Measurements from ENCODE around the gene ATP1B4.
"Not testable (repeated sequence)": the region's sequence is repeated elsewhere in the genome, so short reads cannot be mapped to it uniquely, and the experiment has no call there.

ATP1B4 gene

GRCh38 chrX:120361764-120362305, at the start of gene ATP1B4:
TSS of gene ATP1B4 (plus strand) at chrX:120362089. CDS start at chrX:120362169, 80 bp downstream.
- Mint-ChIP-seq H3K9me3 (no peaks in the 10 kb centered on the region), H3K4me1 (no peaks in the 10 kb centered on the region), H3K4me3 (no peak within 1 kb of the TSS), H3K27me3 (peaks cover 5% of the 10 kb centered on the region), H3K36me3 (no peaks in the 10 kb centered on the region), H3K27ac (no peak within 1 kb of the TSS)
- no peak for DNase-seq
- CTCF ChIA-PET: no interaction called here

DNA sequence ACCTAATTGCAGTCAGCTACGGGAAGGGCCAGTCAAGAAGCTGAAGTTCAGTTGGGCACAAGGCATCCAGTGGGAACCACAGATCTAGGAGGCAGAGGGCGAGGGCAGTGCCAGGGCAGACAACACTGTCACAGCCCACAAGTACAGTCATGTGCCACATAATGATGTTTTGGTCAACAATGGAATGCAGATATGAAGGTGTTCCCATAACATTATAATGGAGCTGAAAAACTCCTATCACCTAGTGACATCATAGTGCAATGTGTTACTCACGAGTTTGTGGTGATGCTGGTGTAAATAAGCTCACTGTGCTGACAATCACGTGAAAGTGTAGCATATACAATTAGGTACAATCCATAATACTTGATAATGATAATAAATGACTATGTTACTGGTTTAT, 46.1 kb upstream of the ATP1B4 start:
- CTCF ChIA-PET: interaction anchor here (0.7 kb wide), 2 partner anchors 131 to 136 kb away, joined by 3 read pairs; no protein-coding TSS in a partner anchor
- no peak for DNase-seq
- H3K4me1 Mint-ChIP-seq: peaks cover 2% of the 10 kb centered on the region
- no peak overlapping the region for H3K27ac Mint-ChIP-seq
- no peaks in the 10 kb centered on the region for H3K36me3 Mint-ChIP-seq
- H3K4me3 Mint-ChIP-seq: no peak overlapping the region
- H3K9me3 Mint-ChIP-seq: no peaks in the 10 kb centered on the region
- peaks cover 45% of the 10 kb centered on the region for H3K27me3 Mint-ChIP-seq

DNA sequence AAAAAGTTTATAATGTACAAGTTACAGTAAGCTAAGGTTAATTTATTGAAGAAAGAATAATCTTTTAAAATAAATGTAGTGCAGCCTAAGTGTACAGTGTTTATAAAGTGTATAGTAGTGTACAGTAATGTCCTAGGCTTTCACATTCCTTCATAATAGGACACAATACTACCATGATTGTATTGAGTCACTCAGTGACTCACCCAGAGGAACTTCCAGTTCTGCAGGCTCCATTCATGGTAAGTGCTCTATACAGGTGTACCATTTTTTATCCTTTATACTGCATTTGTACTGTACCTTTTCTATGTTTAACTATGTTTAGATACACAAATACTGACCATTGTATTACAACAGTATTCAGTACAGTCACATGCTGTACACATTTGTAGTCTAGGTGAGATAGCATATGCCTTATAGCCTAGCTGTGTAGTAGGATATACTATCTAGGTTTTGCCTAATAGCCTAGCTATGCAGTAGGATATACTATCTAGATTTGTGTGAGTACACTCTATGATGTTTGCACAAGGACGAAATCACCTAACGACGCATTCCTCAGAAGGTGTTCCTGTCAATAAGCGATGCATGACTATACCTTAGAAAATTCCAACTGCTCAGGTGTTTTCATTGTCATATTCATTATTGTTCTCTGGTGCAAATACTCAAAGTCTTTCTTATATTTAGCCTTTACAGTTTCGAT, 45.2 kb upstream of the ATP1B4 start:
- no peak for DNase-seq
- Mint-ChIP-seq H3K4me1 (no peaks in the 10 kb centered on the region), H3K27ac (no peak overlapping the region), H3K9me3 (no peaks in the 10 kb centered on the region), H3K36me3 (no peaks in the 10 kb centered on the region), H3K27me3 (peaks cover 41% of the 10 kb centered on the region), H3K4me3 (no peak overlapping the region)
- CTCF ChIA-PET: interaction anchor here (0.7 kb wide), 2 partner anchors 130 to 135 kb away, joined by 3 read pairs; no protein-coding TSS in a partner anchor

GRCh38 chrX:120318411-120318810, 43.5 kb upstream of the ATP1B4 start:
- peaks cover 31% of the 10 kb centered on the region for H3K27me3 Mint-ChIP-seq
- no peaks in the 10 kb centered on the region for H3K4me1 Mint-ChIP-seq
- H3K27ac Mint-ChIP-seq: no peak overlapping the region
- no peaks in the 10 kb centered on the region for H3K36me3 Mint-ChIP-seq
- no peak for DNase-seq
- H3K4me3 Mint-ChIP-seq: no peak overlapping the region
- H3K9me3 Mint-ChIP-seq: no peaks in the 10 kb centered on the region
- CTCF ChIA-PET: interaction anchor here (0.7 to 0.8 kb wide), 2 partner anchors 9 to 22 kb away, joined by 3 read pairs; no protein-coding TSS in a partner anchor

GRCh38 chrX:120321520-120322281, 40.2 kb upstream of the ATP1B4 start:
- CTCF ChIA-PET: no interaction called here
- no peak overlapping the region for H3K27ac Mint-ChIP-seq

DNA sequence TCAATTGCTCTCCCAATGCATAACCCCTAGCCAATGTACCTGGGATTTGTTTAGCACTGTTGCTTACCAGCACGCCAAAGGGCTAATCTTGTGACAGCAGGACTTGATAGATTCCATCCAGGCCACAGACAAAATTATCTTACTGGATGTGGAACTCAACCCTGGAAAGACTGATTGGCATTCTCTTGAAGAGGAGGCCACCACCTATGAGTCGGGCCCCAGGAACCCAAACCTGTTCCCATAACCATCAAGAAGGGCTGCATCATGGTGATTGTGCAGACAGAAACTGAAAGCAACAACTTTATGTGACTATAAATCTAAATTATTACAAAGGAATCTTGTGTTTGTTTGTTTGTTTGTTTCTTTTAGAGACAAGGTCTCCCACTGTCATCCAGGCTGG, 30.8 kb upstream of the ATP1B4 start:
- DNase-seq: no peak
- H3K27me3 Mint-ChIP-seq: no peaks in the 10 kb centered on the region
- H3K9me3 Mint-ChIP-seq: no peaks in the 10 kb centered on the region
- H3K4me3 Mint-ChIP-seq: no peak overlapping the region
- no peaks in the 10 kb centered on the region for H3K36me3 Mint-ChIP-seq
- CTCF ChIA-PET: no interaction called here
- no peak overlapping the region for H3K27ac Mint-ChIP-seq
- no peaks in the 10 kb centered on the region for H3K4me1 Mint-ChIP-seq

More at GRCh38 chrX:120321520-120322281, 40.2 kb upstream of the ATP1B4 start:
- H3K36me3 Mint-ChIP-seq: no peaks in the 10 kb centered on the region
- H3K4me3 Mint-ChIP-seq: no peak overlapping the region
- DNase-seq: no peak
- peaks cover 21% of the 10 kb centered on the region for H3K27me3 Mint-ChIP-seq
- no peaks in the 10 kb centered on the region for H3K4me1 Mint-ChIP-seq
- no peaks in the 10 kb centered on the region for H3K9me3 Mint-ChIP-seq

DNA sequence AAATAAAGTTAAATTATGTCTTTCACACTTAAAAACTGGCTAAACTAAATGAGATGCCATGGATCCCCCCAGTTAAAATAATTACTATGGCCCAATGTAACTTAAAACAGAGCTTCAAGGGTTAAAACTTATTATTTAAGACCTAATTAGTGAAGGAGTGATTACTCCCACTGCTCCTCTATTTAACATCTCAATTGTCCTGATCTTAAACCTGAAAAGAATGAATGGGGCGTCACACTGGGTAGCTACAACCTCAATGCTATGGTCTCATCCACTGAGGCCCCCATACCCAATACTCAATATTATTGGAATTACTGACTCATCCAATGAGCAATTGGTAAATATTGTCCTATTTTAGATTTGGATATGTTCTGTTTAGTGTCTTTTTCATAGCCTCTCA, 29.5 kb upstream of the ATP1B4 start:
- no peak overlapping the region for H3K27ac Mint-ChIP-seq
- CTCF ChIA-PET: no interaction called here

DNA sequence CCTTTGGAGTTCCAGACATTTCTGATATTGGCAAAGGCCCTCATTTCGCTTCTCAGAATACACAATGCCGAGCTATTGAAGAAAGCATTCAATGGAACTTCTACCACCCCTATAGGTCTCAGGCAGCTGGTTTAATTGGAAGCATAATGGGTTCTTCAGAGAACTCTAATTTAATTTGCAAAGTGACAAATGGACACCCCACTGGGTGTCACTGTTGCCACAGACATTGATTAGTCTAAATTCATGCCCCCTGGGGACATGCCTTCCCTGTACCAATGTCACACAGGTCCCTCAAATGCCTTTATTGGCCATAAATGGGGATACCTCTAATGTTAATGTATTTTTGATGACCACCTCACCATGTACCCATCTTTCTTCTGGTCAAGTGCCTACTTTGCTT, 27.7 kb upstream of the ATP1B4 start:
- H3K4me3 Mint-ChIP-seq: no peak overlapping the region
- no peak overlapping the region for H3K27ac Mint-ChIP-seq
- CTCF ChIA-PET: interaction anchor here (0.6 kb wide), 1 partner anchor 43 kb away, joined by 3 read pairs; no protein-coding TSS in a partner anchor
- no peaks in the 10 kb centered on the region for H3K36me3 Mint-ChIP-seq
- no peaks in the 10 kb centered on the region for H3K4me1 Mint-ChIP-seq
- H3K27me3 Mint-ChIP-seq: no peaks in the 10 kb centered on the region
- peaks cover 5% of the 10 kb centered on the region for H3K9me3 Mint-ChIP-seq
- DNase-seq: peak; percentile 28

More for the DNA sequence above, 29.5 kb upstream of the ATP1B4 start:
- H3K36me3 Mint-ChIP-seq: no peaks in the 10 kb centered on the region
- no peaks in the 10 kb centered on the region for H3K4me1 Mint-ChIP-seq
- H3K4me3 Mint-ChIP-seq: no peak overlapping the region
- DNase-seq: no peak
- no peaks in the 10 kb centered on the region for H3K9me3 Mint-ChIP-seq
- no peaks in the 10 kb centered on the region for H3K27me3 Mint-ChIP-seq

DNA sequence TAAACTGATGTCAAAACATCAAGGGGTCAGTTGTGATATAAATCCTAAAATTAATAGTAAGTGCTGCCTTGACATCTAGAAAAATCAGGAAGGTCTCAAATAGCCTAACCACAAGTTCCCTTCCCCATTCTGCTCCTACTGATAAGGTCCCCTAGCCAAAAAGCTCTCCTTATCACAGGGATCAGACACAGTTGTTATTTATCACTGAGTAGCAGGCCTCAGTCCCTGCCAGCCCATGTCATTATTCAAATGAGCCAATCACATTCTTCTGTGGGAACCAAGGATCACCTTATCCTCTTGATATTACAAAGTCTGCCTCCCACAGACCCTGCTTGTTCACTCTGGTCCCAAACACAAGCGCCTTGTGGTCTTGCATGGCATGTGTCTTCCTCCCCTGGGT, 27.3 kb upstream of the ATP1B4 start:
- Mint-ChIP-seq H3K9me3 (peaks cover 5% of the 10 kb centered on the region), H3K27ac (no peak overlapping the region), H3K4me3 (no peak overlapping the region), H3K27me3 (no peaks in the 10 kb centered on the region), H3K4me1 (no peaks in the 10 kb centered on the region), H3K36me3 (no peaks in the 10 kb centered on the region)
- CTCF ChIA-PET: no interaction called here
- no peak for DNase-seq

GRCh38 chrX:120335289-120335688, 26.6 kb upstream of the ATP1B4 start:
- CTCF ChIA-PET: no interaction called here
- Mint-ChIP-seq H3K4me3 (no peak overlapping the region), H3K9me3 (peaks cover 5% of the 10 kb centered on the region), H3K27me3 (no peaks in the 10 kb centered on the region), H3K27ac (no peak overlapping the region), H3K4me1 (no peaks in the 10 kb centered on the region), H3K36me3 (no peaks in the 10 kb centered on the region)
- no peak for DNase-seq

DNA sequence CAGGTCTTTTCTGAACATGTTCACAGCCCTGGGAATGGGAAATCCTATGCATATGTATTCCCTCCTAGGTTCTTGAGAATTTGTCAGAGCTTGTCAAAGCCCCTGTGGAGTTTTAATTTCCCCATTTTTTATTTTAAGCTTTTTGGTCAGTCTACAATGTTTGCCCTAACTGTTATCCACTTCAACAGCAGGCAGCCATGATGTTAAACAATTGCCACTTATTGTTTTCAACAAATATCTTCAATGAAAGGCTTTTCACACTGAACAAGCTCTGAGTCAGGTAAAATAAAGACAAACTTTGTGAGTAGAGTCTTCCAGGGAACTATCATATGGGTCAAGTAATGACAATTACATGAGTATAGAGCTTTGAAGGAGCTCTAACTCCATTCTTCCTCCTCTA, 25.0 kb upstream of the ATP1B4 start:
- no peak overlapping the region for H3K4me3 Mint-ChIP-seq
- no peak overlapping the region for H3K27ac Mint-ChIP-seq
- no peak for DNase-seq
- H3K9me3 Mint-ChIP-seq: peaks cover 5% of the 10 kb centered on the region
- CTCF ChIA-PET: no interaction called here
- H3K27me3 Mint-ChIP-seq: peaks cover 4% of the 10 kb centered on the region
- no peaks in the 10 kb centered on the region for H3K4me1 Mint-ChIP-seq
- H3K36me3 Mint-ChIP-seq: no peaks in the 10 kb centered on the region

- peaks cover 16% of the 10 kb centered on the region for H3K4me1 Mint-ChIP-seq
- peak; percentile 47 for DNase-seq
- CTCF ChIA-PET, H3K9me3 Mint-ChIP-seq, H3K4me3 Mint-ChIP-seq, H3K36me3 Mint-ChIP-seq: not testable (repeated sequence)
- peak overlapping the region; percentile 52 for H3K27ac Mint-ChIP-seq
- peaks cover 10% of the 10 kb centered on the region for H3K27me3 Mint-ChIP-seq
These were observed 17.3 kb upstream of the ATP1B4 start for GRCh38 chrX:120344566-120344965.

DNA sequence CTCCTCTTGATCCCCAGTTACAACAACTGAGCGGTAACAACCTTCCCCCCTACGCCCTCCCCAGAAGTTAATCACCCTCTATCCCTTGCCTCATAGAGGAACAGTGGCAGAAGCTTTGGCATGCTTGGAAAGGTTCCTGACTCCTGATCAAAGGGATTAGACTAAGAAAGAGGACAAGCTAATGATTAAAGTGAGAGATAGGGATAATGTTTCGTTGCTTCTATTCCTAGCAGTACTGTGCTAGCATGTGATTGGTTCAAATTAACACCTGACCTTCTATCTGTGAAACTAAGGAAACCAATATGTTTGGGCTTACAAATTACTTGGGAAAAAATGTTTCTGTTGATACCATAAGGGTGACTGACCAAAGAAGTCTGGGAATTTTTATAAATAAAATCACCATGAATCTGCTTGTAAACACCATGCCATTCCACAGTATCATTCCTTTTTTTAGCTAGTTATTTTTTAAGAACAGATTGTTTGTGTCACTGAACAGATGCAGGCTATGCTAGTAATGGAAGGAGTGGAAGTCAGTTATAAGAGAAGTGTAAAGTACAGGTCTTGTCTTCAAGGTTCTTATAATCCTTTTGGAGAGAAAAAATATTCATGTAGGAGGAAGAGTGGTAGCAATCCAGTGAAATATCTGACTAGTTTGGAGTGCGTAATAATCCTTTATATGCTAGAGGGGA, 11.3 kb upstream of the ATP1B4 start:
- CTCF ChIA-PET: interaction anchor here (0.6 kb wide), 1 partner anchor 110 kb away, joined by 3 read pairs; no protein-coding TSS in a partner anchor
- DNase-seq: no peak
- no peak overlapping the region for H3K27ac Mint-ChIP-seq

GRCh38 chrX:120356084-120356483, 5.8 kb upstream of the ATP1B4 start:
- H3K9me3 Mint-ChIP-seq: no peaks in the 10 kb centered on the region
- no peaks in the 10 kb centered on the region for H3K27me3 Mint-ChIP-seq
- CTCF ChIA-PET: no interaction called here
- H3K27ac Mint-ChIP-seq: no peak overlapping the region
- no peak for DNase-seq
- H3K4me3 Mint-ChIP-seq: no peak overlapping the region
- no peaks in the 10 kb centered on the region for H3K36me3 Mint-ChIP-seq
- no peaks in the 10 kb centered on the region for H3K4me1 Mint-ChIP-seq

More for the DNA sequence above, 11.3 kb upstream of the ATP1B4 start:
- Mint-ChIP-seq H3K9me3 (peaks cover 2% of the 10 kb centered on the region), H3K36me3 (no peaks in the 10 kb centered on the region), H3K27me3 (no peaks in the 10 kb centered on the region), H3K4me1 (no peaks in the 10 kb centered on the region), H3K4me3 (no peak overlapping the region)
